NCI-H1105 (cell line): ENCODE measurements around the gene PCDHGC4.
A peak's percentile ranks its signal among the peaks of the same experiment; 100 is the strongest.

Experiments
- DNase-seq: peaks from one replicate; lab custom pipeline; 2025; lab: John Stamatoyannopoulos, UW

PCDHGC4 gene

GRCh38 chr5:141484641-141485311 lies at the start of gene PCDHGC4:
TSS of gene PCDHGC4 (plus strand) at chr5:141485030. CDS start at chr5:141485174, 144 bp downstream.
- peak; percentile 17 for DNase-seq

GRCh38 chr5:141437221-141437620 lies 47.6 kb upstream of the PCDHGC4 start:
- DNase-seq, result no peak

- no peak for DNase-seq
Measured at GRCh38 chr5:141439411-141440141, 45.3 kb upstream of the PCDHGC4 start.

GRCh38 chr5:141440341-141440740 lies 44.5 kb upstream of the PCDHGC4 start:
- no peak for DNase-seq

- DNase-seq, result no peak
Measured at GRCh38 chr5:141441571-141442170, 43.2 kb upstream of the PCDHGC4 start.

- DNase-seq, result no peak
Measured at GRCh38 chr5:141465351-141465750, 19.5 kb upstream of the PCDHGC4 start.

GRCh38 chr5:141475625-141476131 lies 9.2 kb upstream of the PCDHGC4 start, which contains the start of gene PCDHGC3:
TSS of gene PCDHGC3 (plus strand) at chr5:141475966. CDS start at chr5:141476117, 151 bp downstream.
- peak; percentile 77 for DNase-seq

GRCh38 chr5:141476132-141476911 lies 8.5 kb upstream of the PCDHGC4 start:
- peak; percentile 5 for DNase-seq

- DNase-seq, result no peak
Measured at GRCh38 chr5:141477044-141477575, 7.7 kb upstream of the PCDHGC4 start.

GRCh38 chr5:141477815-141478214 lies 7.0 kb upstream of the PCDHGC4 start:
- no peak for DNase-seq

- peak; percentile 38 for DNase-seq
Measured at GRCh38 chr5:141478321-141478945, 6.4 kb upstream of the PCDHGC4 start.

GRCh38 chr5:141479776-141480175 lies 5.1 kb upstream of the PCDHGC4 start:
- DNase-seq, result no peak

- no peak for DNase-seq
Measured at GRCh38 chr5:141483902-141484301, 928 bp upstream of the PCDHGC4 start.

GRCh38 chr5:141484310-141484640 lies 555 bp upstream of the PCDHGC4 start:
- DNase-seq, result no peak

- DNase-seq, result no peak
Measured at GRCh38 chr5:141485321-141486055, 658 bp downstream of the PCDHGC4 start.

GRCh38 chr5:141486091-141486490 lies 1.3 kb downstream of the PCDHGC4 start:
- no peak for DNase-seq

- DNase-seq, result no peak
Measured at GRCh38 chr5:141487131-141487530, 2.3 kb downstream of the PCDHGC4 start.

GRCh38 chr5:141488591-141489561 lies 4.0 kb downstream of the PCDHGC4 start, which contains the start of gene PCDHGC5:
TSS of gene PCDHGC5 (plus strand) at chr5:141489081. CDS start at chr5:141489241, 160 bp downstream.
- no peak for DNase-seq

- DNase-seq, result no peak
Measured at GRCh38 chr5:141489841-141490240, 5.0 kb downstream of the PCDHGC4 start.
